GM12873 (cell line): ENCODE measurements around the gene ACTA2.

Experiments used
- CTCF ChIP-seq: IDR thresholded peaks from 2 replicates; pipeline ENCODE4 v1.5.1; 2012; ENCODE audit warnings: low read depth, mild to moderate bottlenecking, moderate library complexity, low read length, control low read depth; ENCODE audit not compliant: insufficient read depth; ENCODE audit errors: missing control alignments

Gene ACTA2

DNA sequence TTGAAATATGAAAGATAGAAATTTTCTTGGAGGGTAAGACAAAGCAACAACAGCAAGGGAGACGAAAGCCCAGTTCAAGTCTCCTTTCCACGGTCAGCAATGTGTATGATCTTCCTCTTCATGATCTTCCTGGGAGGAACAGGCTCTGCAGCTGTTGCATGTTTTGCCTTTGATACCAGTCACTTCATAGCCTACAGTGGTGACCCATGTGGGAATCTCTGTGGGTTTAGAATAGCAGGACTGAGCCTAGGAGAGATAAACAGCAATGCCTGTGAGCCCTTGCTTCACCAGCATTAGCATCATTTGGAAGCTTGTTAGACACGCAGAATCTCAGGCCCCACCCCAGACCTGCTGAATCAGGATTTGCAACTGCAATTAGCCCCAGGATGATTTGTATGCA, 40.7 kb downstream of the ACTA2 start:
- TF ChIP-seq CTCF, result no peak

DNA sequence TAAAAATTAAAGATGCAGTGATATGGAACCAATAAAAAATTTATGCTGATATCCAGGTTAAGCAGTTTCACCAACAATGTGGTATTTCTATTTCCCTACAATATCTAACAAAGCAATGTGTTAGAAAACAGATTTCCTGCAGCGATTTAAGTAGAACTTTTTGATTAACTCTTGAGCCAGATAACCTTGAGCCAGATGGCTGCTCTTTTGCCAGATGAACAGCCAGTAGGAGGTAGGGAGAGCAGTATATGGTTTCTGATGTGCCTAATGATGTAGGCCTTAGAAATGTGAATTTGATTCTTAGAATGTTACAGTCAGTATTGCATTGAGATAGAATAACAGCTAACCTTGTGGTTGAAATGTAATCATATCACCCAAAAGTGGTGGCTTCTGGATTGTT, 41.5 kb downstream of the ACTA2 start:
- no peak for TF ChIP-seq CTCF

GRCh38 chr10:88908194-88908593, 44.4 kb downstream of the ACTA2 start:
- TF ChIP-seq CTCF, result no peak

- TF ChIP-seq CTCF, result no peak
These were observed 45.7 kb downstream of the ACTA2 start for GRCh38 chr10:88906921-88907320.

DNA sequence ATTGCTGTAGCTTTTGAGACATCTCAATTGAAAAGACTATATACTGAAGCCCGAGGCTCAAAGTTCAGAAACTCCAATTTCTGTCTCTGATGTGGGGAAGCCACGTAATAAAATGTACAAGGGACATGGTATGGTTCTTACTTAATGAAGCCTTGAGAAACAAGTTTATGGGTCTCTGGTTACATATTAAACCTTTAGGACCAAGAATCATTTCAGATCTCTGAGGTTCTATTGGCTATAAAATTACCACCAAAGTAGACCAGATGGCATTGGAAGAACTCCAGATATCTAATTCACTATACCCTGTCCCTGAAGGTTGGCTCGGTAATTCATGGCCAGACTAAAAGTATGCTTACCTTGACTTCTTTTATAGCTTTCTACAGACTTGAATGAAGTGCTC, 48.9 kb downstream of the ACTA2 start:
- TF ChIP-seq CTCF, result no peak

DNA sequence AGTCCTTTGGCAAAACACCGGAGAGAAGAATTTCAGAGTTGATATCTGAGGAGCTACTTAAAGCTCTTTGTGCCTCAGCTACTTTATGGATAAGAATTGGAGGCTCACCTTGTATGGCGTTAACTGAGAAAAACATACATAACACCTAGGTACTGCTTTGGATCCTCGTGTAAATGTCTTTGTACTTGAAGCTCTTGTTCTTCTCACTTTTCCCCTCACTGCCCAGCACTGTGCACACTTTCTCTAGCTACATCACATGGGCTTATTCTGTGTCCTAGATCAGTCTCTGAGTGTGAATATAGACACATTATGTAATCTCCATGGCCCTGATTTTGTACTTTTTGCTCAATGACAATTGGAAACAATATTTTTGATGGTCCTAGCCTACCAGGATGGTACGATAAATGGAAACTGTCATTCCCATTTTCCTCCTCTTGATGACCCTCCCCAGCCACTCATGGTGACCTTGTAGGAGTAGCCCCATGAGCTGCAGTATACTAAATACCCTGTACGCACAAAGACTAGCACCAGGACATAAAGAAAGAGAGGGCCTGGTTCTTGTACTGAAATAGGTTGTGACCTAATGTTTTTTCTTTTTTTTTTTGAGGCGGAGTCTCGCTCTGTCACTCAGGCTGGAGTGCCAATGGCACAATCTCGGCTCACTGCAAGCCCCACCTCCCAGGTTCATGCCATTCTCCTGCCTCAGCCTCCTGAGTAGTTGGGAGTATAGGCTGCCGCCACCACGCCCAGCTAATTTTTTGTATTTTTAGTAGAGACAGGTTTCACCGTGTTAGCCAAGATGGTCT, 50.4 kb downstream of the ACTA2 start:
- no peak for TF ChIP-seq CTCF

- TF ChIP-seq CTCF, result no peak
These were observed 51.2 kb downstream of the ACTA2 start for GRCh38 chr10:88901206-88901983.
